BJ (cell line): ENCODE data around the gene SHROOM3. TPM values are rescaled to one million over a fixed set of nuclear protein-coding genes. Genes with fewer than 3 reads are reported as not detected.

ENCODE experiments used
- CTCF ChIA-PET: fragments of 350-600 bp; formaldehyde crosslinking; extraction: SDS; loops from one replicate; lab custom pipeline; 2021; ENCODE audit warnings: antibody characterized with exemption, inconsistent platforms; lab: Yijun Ruan, JAX
- POLR2A ChIA-PET: fragments of 300-600 bp; sonication (Branson Sonifier 250); formaldehyde crosslinking; extraction: SDS; loops from one replicate; lab custom pipeline; 2021; ENCODE audit warnings: antibody characterized with exemption; lab: Charles Lee
- DNase-seq: peaks from one replicate; pipeline ENCODE4 v3.0.0-alpha.2; 2011; ENCODE audit warnings: low read depth
- H3K27me3 ChIP-seq: 2 replicates; pipeline ENCODE4 v1.6.0; 2011; ENCODE audit warnings: low read length; ENCODE audit not compliant: control insufficient read depth, insufficient read depth
- H3K36me3 ChIP-seq: 2 replicates; pipeline ENCODE4 v1.5.1; 2011; ENCODE audit warnings: low read length; ENCODE audit not compliant: control insufficient read depth, insufficient read depth
- H3K4me3 ChIP-seq: 2 replicates; pipeline ENCODE4 v1.5.1; 2011; ENCODE audit warnings: low read depth, mild to moderate bottlenecking, control low read depth, low read length
- polyA plus RNA-seq: library from polyadenylated mRNA; depleted of rRNA; stranded (reverse); fragments of >200 nt; gene quantifications from 2 replicates; pipeline ENCODE4 v1.2.3, GENCODE V29; 2011
- TF ChIP-seq, protein P1 (sequence below): IDR thresholded peaks from 2 replicates; pipeline ENCODE4 v1.5.1; 2011; ENCODE audit warnings: low read depth, mild to moderate bottlenecking, control low read depth, inconsistent platforms, low read length, moderate library complexity; ENCODE audit not compliant: insufficient read depth

The SHROOM3 gene
- polyA plus RNA-seq, 1 experiment = 46.1 TPM

DNA sequence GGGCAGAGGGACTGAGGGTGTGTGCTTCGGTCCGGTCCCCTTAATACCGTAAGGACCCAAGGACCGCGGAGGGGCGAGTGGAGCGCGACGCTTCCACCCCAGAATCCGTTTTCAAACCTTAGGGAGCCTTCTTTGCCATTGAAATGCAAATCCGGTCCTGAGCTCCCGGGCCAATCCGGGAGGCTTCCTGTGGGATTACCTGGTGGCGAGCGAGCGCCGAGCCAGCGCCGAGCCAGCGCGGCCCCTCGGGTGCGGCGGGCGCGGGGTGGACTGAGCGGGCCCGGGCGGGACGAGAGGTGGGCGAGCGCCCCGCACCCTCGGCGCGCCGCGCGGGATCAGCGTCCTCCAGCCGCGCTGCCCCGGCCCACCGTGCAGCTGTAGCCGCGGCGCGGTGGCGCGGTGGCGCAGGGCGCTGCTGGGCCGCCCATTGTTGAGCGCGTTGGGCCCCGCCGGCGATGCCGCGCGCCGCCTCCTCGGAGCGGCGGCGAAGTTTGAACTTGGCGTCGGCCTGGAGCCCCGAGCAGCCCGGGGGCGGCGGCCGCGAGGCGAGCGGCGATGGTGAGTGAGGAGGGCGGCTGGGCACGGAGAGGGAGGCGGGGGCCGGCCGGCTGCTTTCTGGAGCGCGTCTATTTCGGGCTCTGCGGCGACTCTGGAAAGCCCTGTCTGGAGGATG is 254.3 kb downstream of the SHROOM3 start:
- DNase-seq = no peak
- ChIA-PET POLR2A (interaction anchor here (0.7 kb wide), 1 partner anchor 24 kb away, joined by 5 read pairs; no protein-coding TSS in a partner anchor), CTCF (interaction anchor here (0.6 kb wide), 1 partner anchor 55 kb away, joined by 3 read pairs; no protein-coding TSS in a partner anchor)
- no peaks in the 10 kb centered on the region for H3K27me3 ChIP-seq
- no peaks in the 10 kb centered on the region; the same call in 1 of the 2 replicates for H3K36me3 ChIP-seq
- H3K4me3 ChIP-seq = peak overlapping the region; percentile 66
- TF ChIP-seq, protein P1, sequence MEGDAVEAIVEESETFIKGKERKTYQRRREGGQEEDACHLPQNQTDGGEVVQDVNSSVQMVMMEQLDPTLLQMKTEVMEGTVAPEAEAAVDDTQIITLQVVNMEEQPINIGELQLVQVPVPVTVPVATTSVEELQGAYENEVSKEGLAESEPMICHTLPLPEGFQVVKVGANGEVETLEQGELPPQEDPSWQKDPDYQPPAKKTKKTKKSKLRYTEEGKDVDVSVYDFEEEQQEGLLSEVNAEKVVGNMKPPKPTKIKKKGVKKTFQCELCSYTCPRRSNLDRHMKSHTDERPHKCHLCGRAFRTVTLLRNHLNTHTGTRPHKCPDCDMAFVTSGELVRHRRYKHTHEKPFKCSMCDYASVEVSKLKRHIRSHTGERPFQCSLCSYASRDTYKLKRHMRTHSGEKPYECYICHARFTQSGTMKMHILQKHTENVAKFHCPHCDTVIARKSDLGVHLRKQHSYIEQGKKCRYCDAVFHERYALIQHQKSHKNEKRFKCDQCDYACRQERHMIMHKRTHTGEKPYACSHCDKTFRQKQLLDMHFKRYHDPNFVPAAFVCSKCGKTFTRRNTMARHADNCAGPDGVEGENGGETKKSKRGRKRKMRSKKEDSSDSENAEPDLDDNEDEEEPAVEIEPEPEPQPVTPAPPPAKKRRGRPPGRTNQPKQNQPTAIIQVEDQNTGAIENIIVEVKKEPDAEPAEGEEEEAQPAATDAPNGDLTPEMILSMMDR = no peak

DNA sequence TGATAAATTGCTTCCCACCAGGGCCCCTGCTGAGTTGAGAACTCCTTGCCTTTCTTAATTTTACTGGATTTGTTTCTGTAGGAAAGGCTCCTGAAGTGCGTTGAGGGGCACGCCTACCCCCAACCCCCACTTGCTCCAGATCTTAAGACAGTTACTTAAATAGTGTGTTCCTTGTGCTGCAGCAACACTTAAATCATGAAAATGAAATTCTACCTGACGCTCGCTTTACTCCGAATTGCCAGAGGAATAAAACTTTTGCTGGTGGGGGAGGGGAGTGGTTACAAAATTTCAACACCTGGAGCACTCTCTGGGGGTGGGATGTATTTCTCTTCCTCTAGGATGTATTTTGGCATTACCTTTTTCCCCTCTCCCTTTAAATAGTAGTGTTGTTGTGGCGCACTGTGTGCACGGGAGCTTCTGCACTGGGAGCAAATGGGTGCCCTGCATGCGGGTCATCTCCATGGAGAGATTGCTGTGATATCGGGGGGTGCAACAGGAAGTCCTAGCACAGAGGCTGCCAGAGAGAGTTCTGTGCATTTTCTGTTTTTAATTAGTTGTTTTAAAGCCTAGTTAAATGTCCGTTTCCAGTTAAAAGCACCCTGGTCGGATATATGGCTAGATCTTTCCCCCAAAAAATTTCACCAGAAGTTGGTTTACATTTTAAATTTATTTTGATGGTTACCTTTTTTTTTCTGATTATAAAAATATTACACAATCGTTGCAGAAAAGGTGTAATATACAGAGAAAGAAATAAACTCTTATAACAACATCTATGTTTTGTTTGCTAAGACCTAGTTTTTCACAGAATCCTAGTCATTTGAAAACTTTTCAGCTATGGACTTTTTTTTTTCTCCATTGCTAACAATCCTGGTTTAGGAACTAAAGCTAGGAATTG is 255.2 kb downstream of the SHROOM3 start:
- TF ChIP-seq, protein P1 = no peak
- Histone ChIP-seq H3K36me3 (no peaks in the 10 kb centered on the region; the same call in 1 of the 2 replicates), H3K4me3 (peak overlapping the region; percentile 66), H3K27me3 (no peaks in the 10 kb centered on the region)
- DNase-seq = no peak
- ChIA-PET CTCF (interaction anchor here (0.6 to 1.0 kb wide), 4 partner anchors 32 to 520 kb away, joined by 3 to 5 read pairs (median 4); no protein-coding TSS in a partner anchor), POLR2A (interaction anchor here (0.6 kb wide), 3 partner anchors 48 to 297 kb away, joined by 3 to 5 read pairs (median 4); no protein-coding TSS in a partner anchor)

DNA sequence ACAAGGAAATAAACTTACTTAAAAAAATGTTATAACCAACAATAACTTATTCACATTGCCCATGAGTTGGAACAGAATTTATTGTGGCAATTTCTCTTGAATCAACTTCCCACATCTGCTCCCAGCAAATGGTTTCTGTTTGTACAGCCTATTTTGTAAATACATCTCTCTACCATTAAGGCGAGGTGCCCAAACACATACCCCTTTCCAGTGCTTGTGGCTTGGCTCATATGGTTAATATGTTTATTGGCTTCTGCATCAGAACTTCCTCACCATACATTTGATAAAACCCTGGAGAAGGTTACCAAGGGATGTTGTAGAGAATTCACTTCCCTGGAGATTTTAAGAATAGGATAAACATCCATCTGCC is 255.9 kb downstream of the SHROOM3 start:
- peak overlapping the region; percentile 66 for H3K4me3 ChIP-seq
- no peak for DNase-seq
- TF ChIP-seq, protein P1 = no peak
- no peaks in the 10 kb centered on the region for H3K27me3 ChIP-seq
- H3K36me3 ChIP-seq = no peaks in the 10 kb centered on the region; the same call in 1 of the 2 replicates
- ChIA-PET POLR2A (interaction anchor here (0.6 kb wide), 3 partner anchors 48 to 296 kb away, joined by 3 to 5 read pairs (median 4); no protein-coding TSS in a partner anchor), CTCF (interaction anchor here (0.6 to 1.0 kb wide), 3 partner anchors 32 to 520 kb away, joined by 3 to 5 read pairs (median 3); no protein-coding TSS in a partner anchor)

DNA sequence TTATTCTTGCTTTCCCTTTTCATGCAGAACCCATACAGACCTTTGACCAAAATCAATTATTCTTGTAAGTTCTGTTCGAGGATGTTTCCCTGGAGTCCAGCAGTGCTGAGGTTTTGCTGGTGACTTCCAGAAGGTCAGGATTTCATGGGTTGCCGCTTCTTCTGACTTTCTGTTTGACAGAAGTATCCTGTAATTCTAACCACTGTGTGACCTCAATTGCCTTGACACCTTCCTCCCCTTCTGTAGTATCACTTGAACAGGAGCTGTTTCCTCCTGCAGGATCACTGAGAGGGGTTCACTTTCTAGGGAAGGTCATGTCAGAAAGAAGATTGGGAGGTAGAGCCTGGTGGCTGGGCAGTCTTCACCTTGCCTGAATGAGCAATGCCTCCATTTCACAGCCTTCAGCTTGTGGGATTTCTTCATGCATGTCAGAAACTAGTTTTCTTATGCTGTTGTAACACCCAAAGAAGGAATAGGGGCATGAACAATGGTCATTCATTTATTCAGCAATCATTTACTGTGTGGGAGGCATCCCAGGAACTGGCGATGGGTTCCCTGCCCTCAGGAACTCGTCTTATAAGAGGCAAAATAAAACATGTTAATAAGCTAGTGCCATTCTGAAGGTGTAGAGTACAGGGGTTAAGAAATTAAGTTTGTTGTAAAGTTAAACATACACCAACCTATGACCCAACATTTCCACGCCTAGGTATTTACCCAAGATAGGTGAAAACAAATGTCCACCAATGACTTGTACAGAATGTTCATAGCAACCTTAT is 257.0 kb downstream of the SHROOM3 start:
- no peaks in the 10 kb centered on the region for H3K27me3 ChIP-seq
- CTCF ChIA-PET = no interaction called here
- POLR2A ChIA-PET = no interaction called here
- TF ChIP-seq, protein P1 = no peak
- H3K36me3 ChIP-seq = no peaks in the 10 kb centered on the region; the same call in 1 of the 2 replicates
- no peak for DNase-seq
- peak overlapping the region; percentile 8 for H3K4me3 ChIP-seq
